Hepatocyte (in vitro differentiated cells): ENCODE results near the gene HELB.

Experiments used
- EZH2 ChIP-seq: fragments of 200-600 bp; sonication (generic); IDR thresholded peaks from 2 replicates; pipeline ENCODE4 v1.6.1; 2016; ENCODE audit warnings: antibody characterized with exemption, mild to moderate bottlenecking, borderline replicate concordance
- TF ChIP-seq, protein P1 (sequence below): fragments of 200-600 bp; sonication (generic); IDR thresholded peaks from 2 replicates; pipeline ENCODE4 v1.5.1; 2016; ENCODE audit warnings: antibody characterized with exemption, mild to moderate bottlenecking; ENCODE audit not compliant: poor library complexity

DNA sequence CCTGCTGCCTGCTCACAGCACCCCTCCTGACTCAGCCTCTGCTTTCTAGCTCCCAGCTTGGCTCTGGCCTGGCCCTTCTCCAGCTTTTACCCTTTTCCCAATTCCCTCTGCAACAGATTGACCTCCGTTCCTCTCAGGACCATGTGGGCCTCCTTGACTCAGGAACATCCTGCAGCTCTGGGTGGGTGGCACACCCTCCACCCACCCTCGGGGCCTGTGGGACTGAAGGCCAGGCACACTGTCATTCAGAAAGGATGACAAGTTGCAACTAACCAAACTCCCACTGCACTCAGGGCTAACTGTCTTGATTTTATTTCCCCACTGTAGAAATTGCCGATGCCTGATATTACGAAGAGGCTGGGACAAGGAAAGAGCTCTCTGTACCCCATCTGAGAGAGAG lies 59.4 kb downstream of the HELB start:
- no peak for TF ChIP-seq EZH2
- TF ChIP-seq, protein P1, sequence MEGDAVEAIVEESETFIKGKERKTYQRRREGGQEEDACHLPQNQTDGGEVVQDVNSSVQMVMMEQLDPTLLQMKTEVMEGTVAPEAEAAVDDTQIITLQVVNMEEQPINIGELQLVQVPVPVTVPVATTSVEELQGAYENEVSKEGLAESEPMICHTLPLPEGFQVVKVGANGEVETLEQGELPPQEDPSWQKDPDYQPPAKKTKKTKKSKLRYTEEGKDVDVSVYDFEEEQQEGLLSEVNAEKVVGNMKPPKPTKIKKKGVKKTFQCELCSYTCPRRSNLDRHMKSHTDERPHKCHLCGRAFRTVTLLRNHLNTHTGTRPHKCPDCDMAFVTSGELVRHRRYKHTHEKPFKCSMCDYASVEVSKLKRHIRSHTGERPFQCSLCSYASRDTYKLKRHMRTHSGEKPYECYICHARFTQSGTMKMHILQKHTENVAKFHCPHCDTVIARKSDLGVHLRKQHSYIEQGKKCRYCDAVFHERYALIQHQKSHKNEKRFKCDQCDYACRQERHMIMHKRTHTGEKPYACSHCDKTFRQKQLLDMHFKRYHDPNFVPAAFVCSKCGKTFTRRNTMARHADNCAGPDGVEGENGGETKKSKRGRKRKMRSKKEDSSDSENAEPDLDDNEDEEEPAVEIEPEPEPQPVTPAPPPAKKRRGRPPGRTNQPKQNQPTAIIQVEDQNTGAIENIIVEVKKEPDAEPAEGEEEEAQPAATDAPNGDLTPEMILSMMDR, result no peak
